Endothelial cell of umbilical vein (primary cell): ENCODE data around the gene AKAP5.

Experiments
- CTCF ChIP-seq, 2 donors: IDR thresholded peaks; 1 replicate in 1 of 2; 2 replicates in 1 of 2; pipeline ENCODE4 v1.5.1; 2011; ENCODE audit warnings: low read length in 2 of 2, mild to moderate bottlenecking in 2 of 2, moderate library complexity in 2 of 2, control low read depth in 1 of 2, inconsistent platforms in 1 of 2, low read depth in 1 of 2; ENCODE audit not compliant: insufficient read depth in 1 of 2; ENCODE audit errors: extremely low read depth in 1 of 2
- EZH2 ChIP-seq: IDR thresholded peaks from 2 replicates; pipeline ENCODE4 v1.6.1; 2012; ENCODE audit warnings: borderline replicate concordance, low read depth, mild to moderate bottlenecking, moderate library complexity, low read length, inconsistent platforms; ENCODE audit not compliant: severe bottlenecking
- JUN ChIP-seq: IDR thresholded peaks from 2 replicates; pipeline ENCODE4 v1.6.1; 2011; ENCODE audit warnings: borderline replicate concordance, low read depth; ENCODE audit not compliant: insufficient read length, insufficient read depth
- MAX ChIP-seq: IDR thresholded peaks from 2 replicates; pipeline ENCODE4 v1.6.1; 2011; ENCODE audit not compliant: insufficient read depth, insufficient read length
- POLR2A ChIP-seq: IDR thresholded peaks from 2 replicates; pipeline ENCODE4 v1.6.1; 2012; ENCODE audit warnings: low read depth, mild to moderate bottlenecking, control low read depth, low read length
- POLR2AphosphoS5 ChIP-seq: IDR thresholded peaks from 2 replicates; pipeline ENCODE4 v1.6.1; 2012; ENCODE audit warnings: low read depth, mild to moderate bottlenecking, control low read depth, low read length, moderate library complexity; ENCODE audit not compliant: insufficient read depth

GRCh38 chr14:64422756-64423155 lies 42.5 kb upstream of the AKAP5 start:
- TF ChIP-seq POLR2AphosphoS5 = no peak
- no peak for TF ChIP-seq CTCF (IDR thresholded peaks at IDR 0.05; ENCODE audit: extremely low read depth in 1 of 2, insufficient read depth in 1 of 2, low read depth in 1 of 2, low read length in 2 of 2)
- TF ChIP-seq JUN = no peak
- TF ChIP-seq EZH2 = no peak
- TF ChIP-seq POLR2A = no peak
- TF ChIP-seq MAX = no peak
